Astrocyte of the spinal cord (primary cell): ENCODE measurements around the gene RBP2.

Experiments used
- DNase-seq: peaks from one replicate; pipeline ENCODE4 v3.0.0; 2011; ENCODE audit warnings: low read depth, low spot score
- H3K4me3 ChIP-seq: 2 replicates; pipeline ENCODE4 v1.5.1; 2011; ENCODE audit warnings: low read depth, mild to moderate bottlenecking, low read length, moderate library complexity
- in situ Hi-C: cut with HindIII; loops from 2 replicates; pipeline ENCODE4 v1.10.0; 2017; ENCODE audit warnings: low sequenced_read_pairs
- TF ChIP-seq, protein P1 (sequence below): IDR thresholded peaks from 2 replicates; pipeline ENCODE4 v1.5.1; 2012; ENCODE audit warnings: low read depth, mild to moderate bottlenecking, low read length, inconsistent platforms

The RBP2 gene

DNA sequence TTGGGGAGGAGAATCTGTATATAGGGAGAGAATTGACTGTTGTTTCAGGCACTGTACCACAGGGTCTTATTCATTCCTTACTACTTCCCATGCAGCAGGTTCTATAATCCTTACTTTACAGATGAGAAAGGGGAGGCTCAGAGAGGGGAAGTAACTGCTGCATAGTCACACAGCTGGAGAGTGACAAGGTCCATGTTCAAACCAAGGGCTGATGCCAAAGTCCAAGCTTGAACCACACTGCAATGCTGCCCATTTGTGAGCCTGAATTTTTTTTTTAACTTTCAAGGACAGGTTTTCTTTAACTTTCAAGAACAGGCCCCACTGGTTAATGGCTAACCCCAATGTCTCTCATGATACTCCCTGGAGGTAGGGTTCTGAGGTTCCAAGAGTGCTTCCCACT is 26.2 kb downstream of the RBP2 start:
- TF ChIP-seq, protein P1, sequence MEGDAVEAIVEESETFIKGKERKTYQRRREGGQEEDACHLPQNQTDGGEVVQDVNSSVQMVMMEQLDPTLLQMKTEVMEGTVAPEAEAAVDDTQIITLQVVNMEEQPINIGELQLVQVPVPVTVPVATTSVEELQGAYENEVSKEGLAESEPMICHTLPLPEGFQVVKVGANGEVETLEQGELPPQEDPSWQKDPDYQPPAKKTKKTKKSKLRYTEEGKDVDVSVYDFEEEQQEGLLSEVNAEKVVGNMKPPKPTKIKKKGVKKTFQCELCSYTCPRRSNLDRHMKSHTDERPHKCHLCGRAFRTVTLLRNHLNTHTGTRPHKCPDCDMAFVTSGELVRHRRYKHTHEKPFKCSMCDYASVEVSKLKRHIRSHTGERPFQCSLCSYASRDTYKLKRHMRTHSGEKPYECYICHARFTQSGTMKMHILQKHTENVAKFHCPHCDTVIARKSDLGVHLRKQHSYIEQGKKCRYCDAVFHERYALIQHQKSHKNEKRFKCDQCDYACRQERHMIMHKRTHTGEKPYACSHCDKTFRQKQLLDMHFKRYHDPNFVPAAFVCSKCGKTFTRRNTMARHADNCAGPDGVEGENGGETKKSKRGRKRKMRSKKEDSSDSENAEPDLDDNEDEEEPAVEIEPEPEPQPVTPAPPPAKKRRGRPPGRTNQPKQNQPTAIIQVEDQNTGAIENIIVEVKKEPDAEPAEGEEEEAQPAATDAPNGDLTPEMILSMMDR: no peak
- DNase-seq: no peak
- no peak overlapping the region for H3K4me3 ChIP-seq
- in situ Hi-C loops: no loop called here

DNA sequence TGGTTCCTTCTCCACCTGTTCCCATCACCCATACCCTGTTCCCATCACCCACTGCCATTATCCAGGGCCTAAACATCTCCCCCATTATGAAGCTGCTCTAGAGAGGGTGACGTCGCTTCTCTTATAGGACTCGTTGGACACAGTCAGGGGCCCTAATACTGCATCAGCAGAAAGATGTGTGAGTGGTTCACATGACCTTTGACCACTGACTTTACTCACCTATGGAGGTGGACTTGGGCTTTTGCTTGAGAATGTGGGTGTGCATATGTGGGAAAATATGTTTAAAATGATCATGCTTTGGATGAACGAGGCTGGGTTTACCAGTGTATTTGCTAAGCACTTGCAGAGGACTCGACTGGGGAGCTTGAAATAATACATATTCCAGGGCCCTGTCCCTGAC is 26.8 kb downstream of the RBP2 start:
- H3K4me3 ChIP-seq: no peak overlapping the region
- DNase-seq: no peak
- TF ChIP-seq, protein P1: no peak
- in situ Hi-C loops: loop anchor here (25.0 kb wide), 1 partner anchor 113 kb away; no protein-coding TSS in a partner anchor

DNA sequence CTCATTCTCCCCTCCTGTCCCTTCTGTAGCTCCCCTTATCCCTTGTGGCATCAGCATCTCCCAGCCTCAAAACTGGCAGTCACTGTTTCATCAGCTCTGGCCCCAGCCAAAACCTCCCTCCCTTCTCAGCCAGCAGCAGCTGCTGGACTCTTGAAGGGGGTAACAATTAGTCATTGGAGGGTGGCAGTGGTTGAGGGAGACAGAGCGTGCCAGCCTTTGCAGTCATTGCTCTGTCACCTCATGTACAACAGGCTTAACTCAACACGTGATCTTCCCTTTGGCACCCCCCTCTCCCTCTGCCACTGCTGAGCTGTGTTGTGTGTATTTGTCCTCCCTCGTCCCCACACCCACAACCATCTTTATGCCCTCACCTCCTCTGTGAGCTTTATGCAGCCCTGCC is 28.2 kb downstream of the RBP2 start:
- no peak overlapping the region for H3K4me3 ChIP-seq
- TF ChIP-seq, protein P1: no peak
- DNase-seq: no peak
- in situ Hi-C loops: loop anchor here (25.0 kb wide), 1 partner anchor 114 kb away; no protein-coding TSS in a partner anchor

DNA sequence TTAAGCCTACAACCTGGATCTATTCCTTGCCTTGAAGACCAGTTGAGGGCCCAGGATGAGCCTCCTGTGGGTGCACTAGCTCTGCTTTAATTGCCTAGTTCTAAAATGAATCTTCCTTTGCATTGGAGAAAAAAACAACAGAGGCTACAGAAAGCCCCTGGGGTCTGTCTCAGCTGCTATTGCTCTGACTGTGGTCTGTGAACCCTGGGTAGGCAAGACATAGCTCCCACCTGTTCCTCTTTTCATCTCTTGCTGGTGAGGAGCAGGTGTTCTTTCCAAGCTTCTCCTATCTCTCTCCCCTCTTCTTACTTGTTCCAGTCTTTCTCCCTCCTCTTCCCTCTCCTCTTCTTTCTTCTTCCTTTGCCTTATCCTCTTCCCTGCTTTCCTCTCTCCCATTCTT is 28.8 kb downstream of the RBP2 start:
- H3K4me3 ChIP-seq: no peak overlapping the region
- DNase-seq: no peak
- in situ Hi-C loops: loop anchor here (25.0 kb wide), 1 partner anchor 115 kb away; no protein-coding TSS in a partner anchor
- TF ChIP-seq, protein P1: no peak

DNA sequence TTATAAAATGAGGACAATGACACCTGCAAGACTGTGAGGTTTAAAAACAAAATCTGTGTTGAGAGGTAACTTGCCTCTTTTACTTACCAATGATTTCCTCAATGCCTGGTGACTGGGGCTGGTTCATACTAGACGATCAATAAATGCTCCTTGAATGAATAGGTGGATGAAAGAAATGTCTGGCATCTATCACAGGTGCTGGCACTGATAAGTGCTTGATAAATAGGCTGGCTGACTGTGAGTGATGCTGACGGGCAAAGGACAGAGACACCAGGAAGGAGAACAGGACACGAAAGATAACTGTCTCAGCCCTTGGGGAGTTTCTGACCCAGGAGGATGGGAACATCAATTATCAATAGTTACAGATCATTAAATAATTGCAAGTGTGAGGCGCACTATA is 31.9 kb downstream of the RBP2 start:
- no peak for DNase-seq
- in situ Hi-C loops: loop anchor here (25.0 kb wide), 1 partner anchor 118 kb away; no protein-coding TSS in a partner anchor
- H3K4me3 ChIP-seq: no peak overlapping the region
- TF ChIP-seq, protein P1: no peak

DNA sequence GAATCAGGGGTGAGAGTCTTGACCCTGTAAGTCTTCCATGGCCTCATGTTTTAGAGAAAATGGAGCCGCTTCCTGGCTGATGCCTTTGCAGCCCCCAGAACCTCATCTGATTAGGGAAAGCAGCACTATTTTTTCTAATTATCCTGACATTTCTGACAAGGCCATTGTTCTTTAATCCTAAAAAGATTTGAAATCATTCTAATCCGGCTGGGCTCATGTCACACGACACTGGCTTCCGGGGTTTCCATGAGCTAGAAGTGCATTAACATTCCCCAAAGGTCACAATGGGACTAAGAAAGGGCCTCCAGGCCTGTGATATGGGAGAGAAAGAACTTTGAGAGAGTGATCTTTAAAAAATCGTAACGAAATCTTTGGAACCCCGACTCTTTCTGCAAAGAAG is 33.1 kb downstream of the RBP2 start:
- in situ Hi-C loops: loop anchor here (25.0 kb wide), 1 partner anchor 119 kb away; no protein-coding TSS in a partner anchor
- no peak overlapping the region for H3K4me3 ChIP-seq
- TF ChIP-seq, protein P1: no peak

DNA sequence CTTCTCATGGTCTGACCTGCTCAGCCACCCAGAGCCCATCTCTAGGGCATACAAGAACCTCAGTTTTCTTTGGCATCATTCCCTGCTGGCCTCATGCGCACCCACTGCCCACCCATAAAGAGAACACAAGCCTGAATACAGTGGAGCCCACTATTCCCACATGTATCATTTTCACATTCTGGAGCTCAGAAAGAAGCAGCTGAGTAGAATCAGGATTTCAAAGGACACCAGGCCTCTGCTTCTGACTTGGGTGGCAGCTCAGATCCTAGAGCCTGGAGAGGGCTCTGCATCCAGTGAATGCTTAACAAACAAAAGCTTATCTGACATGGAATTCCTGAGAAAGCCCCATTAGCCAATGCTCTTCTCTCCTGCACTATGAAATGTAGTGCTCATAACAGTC is 34.7 kb downstream of the RBP2 start:
- TF ChIP-seq, protein P1: no peak
- no peak overlapping the region for H3K4me3 ChIP-seq
- in situ Hi-C loops: loop anchor here (25.0 kb wide), 1 partner anchor 121 kb away; no protein-coding TSS in a partner anchor
- no peak for DNase-seq

More for the DNA sequence above, 33.1 kb downstream of the RBP2 start:
- no peak for DNase-seq
